ENCODE results near the gene SH2D7.

The SH2D7 gene

GRCh38 chr15:78104566-78105475 lies 12.5 kb downstream of the SH2D7 start:
- ATAC-seq (ENCODE audit: low read depth) (no peak), DNase-seq (ENCODE audit: low spot score) (peak; percentile 61)
- Histone ChIP-seq H3K27ac (ENCODE audit: poor library complexity, severe bottlenecking) (no peak overlapping the region), H3K9me3 (ENCODE audit: severe bottlenecking) (no peaks in the 10 kb centered on the region), H3K36me3 (ENCODE audit: low read depth) (no peaks in the 10 kb centered on the region), H3K4me3 (ENCODE audit: severe bottlenecking) (no peak overlapping the region), H3K4me1 (ENCODE audit: insufficient read depth, poor library complexity, severe bottlenecking) (no peaks in the 10 kb centered on the region), H3K27me3 (ENCODE audit: insufficient read depth, poor library complexity, severe bottlenecking) (no peaks in the 10 kb centered on the region)
- TF ChIP-seq CTCF (IDR thresholded peaks at IDR 0.05; ENCODE audit: poor library complexity, severe bottlenecking): no peak

GRCh38 chr15:78105476-78106241 lies 13.3 kb downstream of the SH2D7 start:
- DNase-seq (ENCODE audit: low spot score) (peak; percentile 61), ATAC-seq (ENCODE audit: low read depth) (no peak)
- Histone ChIP-seq H3K4me3 (ENCODE audit: severe bottlenecking) (no peak overlapping the region), H3K27ac (ENCODE audit: poor library complexity, severe bottlenecking) (no peak overlapping the region), H3K27me3 (ENCODE audit: insufficient read depth, poor library complexity, severe bottlenecking) (no peaks in the 10 kb centered on the region), H3K4me1 (ENCODE audit: insufficient read depth, poor library complexity, severe bottlenecking) (no peaks in the 10 kb centered on the region), H3K9me3 (ENCODE audit: severe bottlenecking) (no peaks in the 10 kb centered on the region), H3K36me3 (ENCODE audit: low read depth) (no peaks in the 10 kb centered on the region)
- TF ChIP-seq CTCF (IDR thresholded peaks at IDR 0.05; ENCODE audit: poor library complexity, severe bottlenecking): no peak

- no peaks in the 10 kb centered on the region for H3K4me1 ChIP-seq (ENCODE audit: insufficient read depth, poor library complexity, severe bottlenecking)
- H3K27ac ChIP-seq (ENCODE audit: poor library complexity, severe bottlenecking): no peak overlapping the region
- peak; percentile 62 for DNase-seq (ENCODE audit: low spot score)
- H3K27me3 ChIP-seq (ENCODE audit: insufficient read depth, poor library complexity, severe bottlenecking): no peaks in the 10 kb centered on the region
- no peaks in the 10 kb centered on the region for H3K9me3 ChIP-seq (ENCODE audit: severe bottlenecking)
- H3K4me3 ChIP-seq (ENCODE audit: severe bottlenecking): no peak overlapping the region
- TF ChIP-seq CTCF (IDR thresholded peaks at IDR 0.05; ENCODE audit: poor library complexity, severe bottlenecking): no peak
- no peaks in the 10 kb centered on the region for H3K36me3 ChIP-seq (ENCODE audit: low read depth)
- no peak for ATAC-seq (ENCODE audit: low read depth)
Observed at GRCh38 chr15:78107471-78107870, 15.1 kb downstream of the SH2D7 start.

- Histone ChIP-seq H3K36me3 (ENCODE audit: low read depth) (no peaks in the 10 kb centered on the region), H3K27me3 (ENCODE audit: insufficient read depth, poor library complexity, severe bottlenecking) (no peaks in the 10 kb centered on the region), H3K4me3 (ENCODE audit: severe bottlenecking) (no peak overlapping the region), H3K27ac (ENCODE audit: poor library complexity, severe bottlenecking) (no peak overlapping the region), H3K9me3 (ENCODE audit: severe bottlenecking) (no peaks in the 10 kb centered on the region), H3K4me1 (ENCODE audit: insufficient read depth, poor library complexity, severe bottlenecking) (no peaks in the 10 kb centered on the region)
- DNase-seq (ENCODE audit: low spot score) (peak; percentile 91), ATAC-seq (ENCODE audit: low read depth) (peak; percentile 90)
- peak; percentile 99 for TF ChIP-seq CTCF (IDR thresholded peaks at IDR 0.05; ENCODE audit: poor library complexity, severe bottlenecking)
Observed at GRCh38 chr15:78108300-78109084, 16.1 kb downstream of the SH2D7 start.
